ENCODE data around the gene CHD2. TPM values are rescaled to one million over a fixed set of nuclear protein-coding genes. Genes with fewer than 3 reads are reported as not detected.
"Not testable (repeated sequence)": the region's sequence is repeated elsewhere in the genome, so short reads cannot be mapped to it uniquely, and the experiment has no call there.

The CHD2 gene
- polyA plus RNA-seq, 2 donors, result 25.8 to 32.8 TPM

- no peaks in the 10 kb centered on the region for H3K9me3 ChIP-seq (ENCODE audit: control insufficient read depth in 2 of 2, insufficient read depth in 1 of 2, low read depth in 1 of 2, low read length in 1 of 2)
- H3K4me3 ChIP-seq (ENCODE audit: low read depth in 1 of 2, low read length in 2 of 2), result no peak overlapping the region
- 79 to 84% methylated on average over 9 of the region's 9 CpGs for WGBS, 2 donors
- peaks cover 10 to 40% of the 10 kb centered on the region in 2 donors for H3K4me1 ChIP-seq (ENCODE audit: control insufficient read depth in 2 of 2, insufficient read depth in 2 of 2, low read length in 1 of 2)
- H3K36me3 ChIP-seq (ENCODE audit: control insufficient read depth in 2 of 2, insufficient read depth in 2 of 2, low read length in 1 of 2), result peaks cover 25 to 35% of the 10 kb centered on the region in 2 donors
- H3K27me3 ChIP-seq (ENCODE audit: control insufficient read depth in 1 of 2, insufficient read depth in 2 of 2, low read length in 2 of 2), result no peaks in the 10 kb centered on the region
- H3K27ac ChIP-seq (ENCODE audit: low read depth in 2 of 2, low read length in 1 of 2), result peak overlapping the region; percentile 19 to 49
Measured at GRCh38 chr15:93026380-93026817, 126.3 kb downstream of the CHD2 start.

- Histone ChIP-seq H3K9me3 (ENCODE audit: control insufficient read depth in 2 of 2, insufficient read depth in 1 of 2, low read depth in 1 of 2, low read length in 1 of 2) (no peaks in the 10 kb centered on the region), H3K27me3 (ENCODE audit: control insufficient read depth in 1 of 2, insufficient read depth in 2 of 2, low read length in 2 of 2) (no peaks in the 10 kb centered on the region), H3K36me3 (ENCODE audit: control insufficient read depth in 2 of 2, insufficient read depth in 2 of 2, low read length in 1 of 2) (peaks cover 22 to 30% of the 10 kb centered on the region in 2 donors), H3K4me1 (ENCODE audit: control insufficient read depth in 2 of 2, insufficient read depth in 2 of 2, low read length in 1 of 2) (peaks cover 10 to 40% of the 10 kb centered on the region in 2 donors), H3K4me3 (ENCODE audit: low read depth in 1 of 2, low read length in 2 of 2) (no peak overlapping the region), H3K27ac (ENCODE audit: low read depth in 2 of 2, low read length in 1 of 2) (peak overlapping the region; percentile 86 to 95)
- WGBS, 2 donors, result 67 to 77% methylated on average over 10 of the region's 10 CpGs
Measured at GRCh38 chr15:93027413-93027812, 127.3 kb downstream of the CHD2 start.

- Histone ChIP-seq H3K36me3 (ENCODE audit: control insufficient read depth in 2 of 2, insufficient read depth in 2 of 2, low read length in 1 of 2) (peaks cover 20 to 27% of the 10 kb centered on the region in 2 donors), H3K27me3 (ENCODE audit: control insufficient read depth in 1 of 2, insufficient read depth in 2 of 2, low read length in 2 of 2) (no peaks in the 10 kb centered on the region), H3K4me1 (ENCODE audit: control insufficient read depth in 2 of 2, insufficient read depth in 2 of 2, low read length in 1 of 2) (peaks cover 10 to 40% of the 10 kb centered on the region in 2 donors), H3K4me3 (ENCODE audit: low read depth in 1 of 2, low read length in 2 of 2) (no peak overlapping the region), H3K9me3 (ENCODE audit: control insufficient read depth in 2 of 2, insufficient read depth in 1 of 2, low read depth in 1 of 2, low read length in 1 of 2) (no peaks in the 10 kb centered on the region), H3K27ac (ENCODE audit: low read depth in 2 of 2, low read length in 1 of 2) (peak overlapping the region; percentile 95 to 96)
- 35 to 50% methylated on average over 13 of the region's 13 CpGs for WGBS, 2 donors
Measured at GRCh38 chr15:93028111-93028631, 128.0 kb downstream of the CHD2 start.

- 19 to 39% methylated on average over 21 of the region's 21 CpGs for WGBS, 2 donors
- Histone ChIP-seq H3K27ac (ENCODE audit: low read depth in 2 of 2, low read length in 1 of 2) (peak overlapping the region; percentile 95 to 96), H3K4me3 (ENCODE audit: low read depth in 1 of 2, low read length in 2 of 2) (no peak overlapping the region), H3K9me3 (ENCODE audit: control insufficient read depth in 2 of 2, insufficient read depth in 1 of 2, low read depth in 1 of 2, low read length in 1 of 2) (no peaks in the 10 kb centered on the region), H3K27me3 (ENCODE audit: control insufficient read depth in 1 of 2, insufficient read depth in 2 of 2, low read length in 2 of 2) (no peaks in the 10 kb centered on the region), H3K4me1 (ENCODE audit: control insufficient read depth in 2 of 2, insufficient read depth in 2 of 2, low read length in 1 of 2) (peaks cover 10 to 40% of the 10 kb centered on the region in 2 donors), H3K36me3 (ENCODE audit: control insufficient read depth in 2 of 2, insufficient read depth in 2 of 2, low read length in 1 of 2) (peaks cover 20 to 27% of the 10 kb centered on the region in 2 donors)
Measured at GRCh38 chr15:93028632-93029213, 128.6 kb downstream of the CHD2 start.

GRCh38 chr15:93029214-93029835 is 129.2 kb downstream of the CHD2 start:
- WGBS, 2 donors, result 38 to 42% methylated on average over 17 of the region's 17 CpGs
- H3K9me3 ChIP-seq (ENCODE audit: control insufficient read depth in 2 of 2, insufficient read depth in 1 of 2, low read depth in 1 of 2, low read length in 1 of 2), result no peaks in the 10 kb centered on the region
- peaks cover 19 to 24% of the 10 kb centered on the region in 2 donors for H3K36me3 ChIP-seq (ENCODE audit: control insufficient read depth in 2 of 2, insufficient read depth in 2 of 2, low read length in 1 of 2)
- no peak overlapping the region for H3K4me3 ChIP-seq (ENCODE audit: low read depth in 1 of 2, low read length in 2 of 2)
- peak overlapping the region; percentile 95 for H3K27ac ChIP-seq (ENCODE audit: low read depth in 2 of 2, low read length in 1 of 2)
- H3K4me1 ChIP-seq (ENCODE audit: control insufficient read depth in 2 of 2, insufficient read depth in 2 of 2, low read length in 1 of 2), result peaks cover 10 to 40% of the 10 kb centered on the region in 2 donors
- no peaks in the 10 kb centered on the region for H3K27me3 ChIP-seq (ENCODE audit: control insufficient read depth in 1 of 2, insufficient read depth in 2 of 2, low read length in 2 of 2)

- Histone ChIP-seq H3K36me3 (ENCODE audit: control insufficient read depth in 2 of 2, insufficient read depth in 2 of 2, low read length in 1 of 2) (peaks cover 13 to 18% of the 10 kb centered on the region in 2 donors), H3K27me3 (ENCODE audit: control insufficient read depth in 1 of 2, insufficient read depth in 2 of 2, low read length in 2 of 2) (no peaks in the 10 kb centered on the region), H3K4me3 (ENCODE audit: low read depth in 1 of 2, low read length in 2 of 2) (no peak overlapping the region), H3K9me3 (ENCODE audit: control insufficient read depth in 2 of 2, insufficient read depth in 1 of 2, low read depth in 1 of 2, low read length in 1 of 2) (no peaks in the 10 kb centered on the region), H3K4me1 (ENCODE audit: control insufficient read depth in 2 of 2, insufficient read depth in 2 of 2, low read length in 1 of 2) (peaks cover 10 to 40% of the 10 kb centered on the region in 2 donors), H3K27ac (ENCODE audit: low read depth in 2 of 2, low read length in 1 of 2) (peak overlapping the region; percentile 95)
- WGBS, 2 donors, result 46 to 49% methylated on average over 12 of the region's 12 CpGs
Measured at GRCh38 chr15:93029836-93030429, 129.8 kb downstream of the CHD2 start.

GRCh38 chr15:93030430-93031102 is 130.4 kb downstream of the CHD2 start:
- peak overlapping the region; percentile 95 for H3K27ac ChIP-seq (ENCODE audit: low read depth in 2 of 2, low read length in 1 of 2)
- H3K9me3 ChIP-seq (ENCODE audit: control insufficient read depth in 2 of 2, insufficient read depth in 1 of 2, low read depth in 1 of 2, low read length in 1 of 2), result no peaks in the 10 kb centered on the region
- 18 to 22% methylated on average over 15 to 20 of the region's 20 CpGs for WGBS, 2 donors
- no peak overlapping the region for H3K4me3 ChIP-seq (ENCODE audit: low read depth in 1 of 2, low read length in 2 of 2)
- peaks cover 6 to 12% of the 10 kb centered on the region in 2 donors for H3K36me3 ChIP-seq (ENCODE audit: control insufficient read depth in 2 of 2, insufficient read depth in 2 of 2, low read length in 1 of 2)
- no peaks in the 10 kb centered on the region for H3K27me3 ChIP-seq (ENCODE audit: control insufficient read depth in 1 of 2, insufficient read depth in 2 of 2, low read length in 2 of 2)
- H3K4me1 ChIP-seq (ENCODE audit: control insufficient read depth in 2 of 2, insufficient read depth in 2 of 2, low read length in 1 of 2), result peaks cover 10 to 37% of the 10 kb centered on the region in 2 donors

GRCh38 chr15:93031103-93031464 is 131.0 kb downstream of the CHD2 start:
- WGBS, 2 donors, result 68 to 72% methylated on average over 9 of the region's 9 CpGs
- no peak overlapping the region for H3K27ac ChIP-seq (ENCODE audit: low read depth in 2 of 2, low read length in 1 of 2)
- no peaks in the 10 kb centered on the region for H3K9me3 ChIP-seq (ENCODE audit: control insufficient read depth in 2 of 2, insufficient read depth in 1 of 2, low read depth in 1 of 2, low read length in 1 of 2)
- no peaks in the 10 kb centered on the region for H3K27me3 ChIP-seq (ENCODE audit: control insufficient read depth in 1 of 2, insufficient read depth in 2 of 2, low read length in 2 of 2)
- peaks cover 2 to 10% of the 10 kb centered on the region in 2 donors for H3K36me3 ChIP-seq (ENCODE audit: control insufficient read depth in 2 of 2, insufficient read depth in 2 of 2, low read length in 1 of 2)
- H3K4me3 ChIP-seq (ENCODE audit: low read depth in 1 of 2, low read length in 2 of 2), result no peak overlapping the region
- peaks cover 10 to 37% of the 10 kb centered on the region in 2 donors for H3K4me1 ChIP-seq (ENCODE audit: control insufficient read depth in 2 of 2, insufficient read depth in 2 of 2, low read length in 1 of 2)

GRCh38 chr15:93031557-93032384 is 131.6 kb downstream of the CHD2 start:
- peaks cover 10 to 31% of the 10 kb centered on the region in 2 donors for H3K4me1 ChIP-seq (ENCODE audit: control insufficient read depth in 2 of 2, insufficient read depth in 2 of 2, low read length in 1 of 2)
- H3K36me3 ChIP-seq (ENCODE audit: control insufficient read depth in 2 of 2, insufficient read depth in 2 of 2, low read length in 1 of 2); H3K27me3 ChIP-seq (ENCODE audit: control insufficient read depth in 1 of 2, insufficient read depth in 2 of 2, low read length in 2 of 2); H3K4me3 ChIP-seq (ENCODE audit: low read depth in 1 of 2, low read length in 2 of 2); H3K9me3 ChIP-seq (ENCODE audit: control insufficient read depth in 2 of 2, insufficient read depth in 1 of 2, low read depth in 1 of 2, low read length in 1 of 2); H3K27ac ChIP-seq (ENCODE audit: low read depth in 2 of 2, low read length in 1 of 2): not testable (repeated sequence)
- WGBS, 2 donors, result 94 to 95% methylated on average over 42 to 44 of the region's 44 CpGs
